ENCODE data around the gene ACAT2. TPM values are rescaled to one million over a fixed set of nuclear protein-coding genes. Genes with fewer than 3 reads are reported as not detected.
A peak's percentile ranks its signal among the peaks of the same experiment; 100 is the strongest.

ACAT2 gene
- total and polyA plus RNA-seq, 2 donors (not counting 1 experiment from before 2014, with no cell fraction given): 6.5 to 31.1 TPM

- H3K27me3 ChIP-seq (replicated peaks in 1 of 4; ENCODE audit: control extremely low read depth in 1 of 4, control insufficient read depth in 3 of 4, insufficient read depth in 4 of 4, low read length in 3 of 4): no peaks in the 10 kb centered on the region
- Mint-ChIP-seq H3K27me3 (no peaks in the 10 kb centered on the region), H3K9me3 (ENCODE audit: insufficient read depth) (no peaks in the 10 kb centered on the region), H3K27ac (no peak overlapping the region), H3K4me1 (peaks cover 10% of the 10 kb centered on the region), H3K4me3 (no peak overlapping the region)
- H3K4me2 ChIP-seq (replicated peaks; ENCODE audit: low read depth, low read length, poor library complexity, severe bottlenecking): no peak overlapping the region
- no peak overlapping the region for H3K9ac ChIP-seq (ENCODE audit: low read length)
- no peak for ATAC-seq (ENCODE audit: low read depth)
- no peak for DNase-seq
- peaks cover 14% of the 10 kb centered on the region for H4K20me1 ChIP-seq (ENCODE audit: control insufficient read depth, insufficient read depth, low read length, poor library complexity, severe bottlenecking)
- CTCF ChIA-PET: no interaction called here
- no peaks in the 10 kb centered on the region for H3K9me3 ChIP-seq (ENCODE audit: control extremely low read depth in 1 of 3, control insufficient read depth in 2 of 3, insufficient read depth in 1 of 3, low read length in 2 of 3)
- intact Hi-C loops (cut with micrococcal nuclease): no loop called here
- POLR2A ChIA-PET: interaction anchor here (0.7 kb wide), 1 partner anchor 85 kb away, joined by 9 read pairs; no protein-coding TSS in a partner anchor
- peaks cover 8 to 79% of the 10 kb centered on the region in 2 experiments for H3K36me3 ChIP-seq (replicated peaks in 1 of 2; ENCODE audit: control extremely low read depth in 1 of 2, control insufficient read depth in 1 of 2, extremely low read depth in 1 of 2, insufficient read depth in 2 of 2, low read length in 1 of 2)
- no peaks in the 10 kb centered on the region for H3K4me1 ChIP-seq (ENCODE audit: control insufficient read depth in 2 of 2, insufficient read depth in 2 of 2, low read length in 2 of 2)
- no peak overlapping the region for H3K27ac ChIP-seq (ENCODE audit: low read length in 2 of 2)
- no peak overlapping the region for H3K4me3 ChIP-seq (ENCODE audit: control extremely low read depth in 1 of 5, extremely low read depth in 1 of 5, insufficient read depth in 1 of 5, low read depth in 2 of 5, low read length in 4 of 5)
- H2AFZ ChIP-seq (ENCODE audit: insufficient read depth, low read depth, low read length, poor library complexity, severe bottlenecking): no peak overlapping the region
- TF ChIP-seq EZH2 (IDR thresholded peaks at IDR 0.05; ENCODE audit: borderline replicate concordance, insufficient read depth, low read depth, low read length, poor library complexity, severe bottlenecking): no peak
- no peak for TF ChIP-seq CTCF (IDR thresholded peaks at IDR 0.05)
- no CpG with 5 or more reads among the region's 3 CpGs for WGBS (ENCODE audit: insufficient coverage)
- H3K79me2 ChIP-seq (ENCODE audit: control insufficient read depth, insufficient read depth, low read length): no peaks in the 10 kb centered on the region
Observed at GRCh38 chr6:159778542-159779103, 16.8 kb downstream of the ACAT2 start.

GRCh38 chr6:159788276-159788675 is 26.4 kb downstream of the ACAT2 start:
- no peaks in the 10 kb centered on the region for H3K9me3 Mint-ChIP-seq (ENCODE audit: insufficient read depth)
- H3K27ac Mint-ChIP-seq: peak overlapping the region; percentile 95
- Histone ChIP-seq H3K4me3 (ENCODE audit: control extremely low read depth in 1 of 5, extremely low read depth in 1 of 5, insufficient read depth in 1 of 5, low read depth in 2 of 5, low read length in 4 of 5) (peak overlapping the region; percentile 70 to 98 (median 93)), H2AFZ (ENCODE audit: insufficient read depth, low read depth, low read length, poor library complexity, severe bottlenecking) (peak overlapping the region; percentile 80), H3K27me3 (replicated peaks in 1 of 4; ENCODE audit: control extremely low read depth in 1 of 4, control insufficient read depth in 3 of 4, insufficient read depth in 4 of 4, low read length in 3 of 4) (no peaks in the 10 kb centered on the region), H3K79me2 (ENCODE audit: control insufficient read depth, insufficient read depth, low read length) (peaks cover 72% of the 10 kb centered on the region), H3K4me2 (replicated peaks; ENCODE audit: low read depth, low read length, poor library complexity, severe bottlenecking) (peak overlapping the region; percentile 81), H3K9me3 (ENCODE audit: control extremely low read depth in 1 of 3, control insufficient read depth in 2 of 3, insufficient read depth in 1 of 3, low read length in 2 of 3) (no peaks in the 10 kb centered on the region), H3K9ac (ENCODE audit: low read length) (peak overlapping the region; percentile 79), H3K27ac (ENCODE audit: low read length in 2 of 2) (peak overlapping the region in 1 of 2 donors; percentile 70), H4K20me1 (ENCODE audit: control insufficient read depth, insufficient read depth, low read length, poor library complexity, severe bottlenecking) (peaks cover 66% of the 10 kb centered on the region), H3K36me3 (replicated peaks in 1 of 2; ENCODE audit: control extremely low read depth in 1 of 2, control insufficient read depth in 1 of 2, extremely low read depth in 1 of 2, insufficient read depth in 2 of 2, low read length in 1 of 2) (peaks cover 3 to 61% of the 10 kb centered on the region in 2 experiments), H3K4me1 (ENCODE audit: control insufficient read depth in 2 of 2, insufficient read depth in 2 of 2, low read length in 2 of 2) (peaks cover 30 to 32% of the 10 kb centered on the region in 2 donors)
- intact Hi-C loops (cut with micrococcal nuclease): no loop called here
- no peak for DNase-seq
- peaks cover 46% of the 10 kb centered on the region for H3K4me1 Mint-ChIP-seq
- no peak for TF ChIP-seq EZH2 (IDR thresholded peaks at IDR 0.05; ENCODE audit: borderline replicate concordance, insufficient read depth, low read depth, low read length, poor library complexity, severe bottlenecking)
- no peak for TF ChIP-seq CTCF (IDR thresholded peaks at IDR 0.05)
- CTCF ChIA-PET: no interaction called here
- no peaks in the 10 kb centered on the region for H3K27me3 Mint-ChIP-seq
- POLR2A ChIA-PET: interaction anchor here (0.6 to 3.0 kb wide), 2 partner anchors 27 to 718 kb away, joined by 4 to 28 read pairs; partner anchors contain the start of gene ACAT2
- WGBS (ENCODE audit: insufficient coverage): 51% methylated on average over 10 of the region's 15 CpGs
- peak overlapping the region; percentile 100 for H3K4me3 Mint-ChIP-seq
- no peak for ATAC-seq (ENCODE audit: low read depth)
